WTC11 (cell line): Measurements from ENCODE around the gene SYT5. TPM values are rescaled to one million over a fixed set of nuclear protein-coding genes. Genes with fewer than 3 reads are reported as not detected.
A peak's percentile ranks its signal among the peaks of the same experiment; 100 is the strongest.

Experiments
- ATAC-seq: fragments of 200-7000 bp; cut with Tn5 transposase; 2 replicates; pipeline ENCODE4 v1.10.0; 2021; ENCODE audit warnings: mild to moderate bottlenecking, moderate library complexity
- CTCF ChIA-PET: fragments of 300-600 bp; sonication (Branson Sonifier 250); formaldehyde crosslinking; loops from one replicate; lab custom pipeline; 2021; ENCODE audit warnings: antibody characterized with exemption; lab: Charles Lee
- POLR2A ChIA-PET: fragments of 350-600 bp; sonication (Branson Sonifier 250); formaldehyde crosslinking; loops from one replicate; lab custom pipeline; 2021; ENCODE audit warnings: antibody characterized with exemption; lab: Charles Lee
- DNase-seq: peaks from one replicate; pipeline ENCODE4 v3.0.0; 2021; ENCODE audit warnings: low spot score
- H3K27ac Mint-ChIP-seq: 2 replicates; pipeline ENCODE4 v1.8.0; 2021; ENCODE audit warnings: mixed read lengths
- H3K27me3 Mint-ChIP-seq: 2 replicates; pipeline ENCODE4 v1.8.0; 2021; ENCODE audit warnings: low read depth, mild to moderate bottlenecking, moderate library complexity, mixed read lengths
- H3K36me3 Mint-ChIP-seq: 2 replicates; pipeline ENCODE4 v1.8.0; 2021; ENCODE audit warnings: mixed read lengths
- H3K4me1 Mint-ChIP-seq: 2 replicates; pipeline ENCODE4 v1.8.0; 2022; ENCODE audit warnings: mixed read lengths
- H3K4me3 Mint-ChIP-seq: 2 replicates; pipeline ENCODE4 v1.8.0; 2021; ENCODE audit warnings: mild to moderate bottlenecking, moderate library complexity, mixed read lengths
- H3K9me3 Mint-ChIP-seq: 2 replicates; pipeline ENCODE4 v1.8.0; 2021; ENCODE audit warnings: mixed read lengths
- ELF4 ChIP-seq: sonication (generic); formaldehyde crosslinking; IDR thresholded peaks from 2 replicates; pipeline ENCODE4 v1.8.1; 2022; ENCODE audit warnings: low read depth, mild to moderate bottlenecking, moderate library complexity, missing genetic modification reagents
- FOXJ3 ChIP-seq: sonication (generic); formaldehyde crosslinking; IDR thresholded peaks from 2 replicates; pipeline ENCODE4 v1.9.0; 2021; ENCODE audit warnings: missing genetic modification reagents, mild to moderate bottlenecking, borderline replicate concordance
- GRHL2 ChIP-seq: fragments of 250-450 bp; sonication (Bioruptor Pico); IDR thresholded peaks from 2 replicates; pipeline ENCODE4 v1.8.0; 2022; ENCODE audit warnings: mild to moderate bottlenecking, moderate library complexity; ENCODE audit not compliant: insufficient replicate concordance, severe bottlenecking
- GTF2I ChIP-seq: fragments of 250-450 bp; sonication (Bioruptor Pico); conservative IDR thresholded peaks from 2 replicates; pipeline ENCODE4 v1.4.0; 2021; ENCODE audit warnings: mild to moderate bottlenecking
- IRF2 ChIP-seq: sonication (generic); formaldehyde crosslinking; IDR thresholded peaks from 2 replicates; pipeline ENCODE4 v1.8.0; 2022; ENCODE audit warnings: low read depth, missing genetic modification reagents, borderline replicate concordance
- NFE2L1 ChIP-seq: sonication (generic); formaldehyde crosslinking; IDR thresholded peaks from 2 replicates; pipeline ENCODE4 v1.8.1; 2023; ENCODE audit warnings: missing genetic modification reagents
- SOX15 ChIP-seq: fragments of 250-450 bp; sonication (Bioruptor Pico); IDR thresholded peaks from 2 replicates; pipeline ENCODE4 v1.9.0; 2021; ENCODE audit warnings: mild to moderate bottlenecking
- TCF7 ChIP-seq: sonication (generic); formaldehyde crosslinking; IDR thresholded peaks from 2 replicates; pipeline ENCODE4 v1.8.0; 2022; ENCODE audit warnings: mild to moderate bottlenecking, low read depth, missing genetic modification reagents, moderate library complexity
- TP53 ChIP-seq: sonication (generic); formaldehyde crosslinking; IDR thresholded peaks from 2 replicates; pipeline ENCODE4 v1.8.1; 2023; ENCODE audit warnings: mild to moderate bottlenecking, missing genetic modification reagents
- ZNF138 ChIP-seq: sonication (generic); formaldehyde crosslinking; conservative IDR thresholded peaks from 2 replicates; pipeline ENCODE4 v1.8.1; 2022; ENCODE audit warnings: mild to moderate bottlenecking, moderate library complexity, missing genetic modification reagents
- ZNF317 ChIP-seq: sonication (generic); formaldehyde crosslinking; IDR thresholded peaks from 2 replicates; pipeline ENCODE4 v1.8.1; 2023; ENCODE audit warnings: low read depth, mild to moderate bottlenecking, moderate library complexity, missing genetic modification reagents, borderline replicate concordance
- total RNA-seq: library from RNA; stranded (reverse); gene quantifications from 3 replicates; pipeline ENCODE4 v1.2.3, GENCODE V29; 2021
- TF ChIP-seq, protein P1 (sequence below): sonication (generic); formaldehyde crosslinking; IDR thresholded peaks from 2 replicates; pipeline ENCODE4 v1.8.0; 2022; ENCODE audit warnings: mild to moderate bottlenecking, missing genetic modification reagents
- TF ChIP-seq, protein P2 (sequence below): sonication (generic); formaldehyde crosslinking; IDR thresholded peaks from 2 replicates; pipeline ENCODE4 v1.8.1; 2023; ENCODE audit warnings: mild to moderate bottlenecking, missing genetic modification reagents
- TF ChIP-seq, protein P3 (sequence below): sonication (generic); formaldehyde crosslinking; IDR thresholded peaks from 2 replicates; pipeline ENCODE4 v1.8.1; 2022; ENCODE audit warnings: mild to moderate bottlenecking, missing genetic modification reagents, moderate library complexity, borderline replicate concordance
- TF ChIP-seq, protein P4 (sequence below): sonication (generic); formaldehyde crosslinking; IDR thresholded peaks from 2 replicates; pipeline ENCODE4 v1.8.0; 2022; ENCODE audit warnings: mild to moderate bottlenecking, missing genetic modification reagents
- TF ChIP-seq, protein P5 (sequence below): fragments of 250-450 bp; sonication (Bioruptor Pico); IDR thresholded peaks from 2 replicates; pipeline ENCODE4 v1.9.0; 2021; ENCODE audit warnings: mild to moderate bottlenecking

SYT5 gene
- total RNA-seq, 1 experiment from 2014 or later: 0.77 TPM

DNA sequence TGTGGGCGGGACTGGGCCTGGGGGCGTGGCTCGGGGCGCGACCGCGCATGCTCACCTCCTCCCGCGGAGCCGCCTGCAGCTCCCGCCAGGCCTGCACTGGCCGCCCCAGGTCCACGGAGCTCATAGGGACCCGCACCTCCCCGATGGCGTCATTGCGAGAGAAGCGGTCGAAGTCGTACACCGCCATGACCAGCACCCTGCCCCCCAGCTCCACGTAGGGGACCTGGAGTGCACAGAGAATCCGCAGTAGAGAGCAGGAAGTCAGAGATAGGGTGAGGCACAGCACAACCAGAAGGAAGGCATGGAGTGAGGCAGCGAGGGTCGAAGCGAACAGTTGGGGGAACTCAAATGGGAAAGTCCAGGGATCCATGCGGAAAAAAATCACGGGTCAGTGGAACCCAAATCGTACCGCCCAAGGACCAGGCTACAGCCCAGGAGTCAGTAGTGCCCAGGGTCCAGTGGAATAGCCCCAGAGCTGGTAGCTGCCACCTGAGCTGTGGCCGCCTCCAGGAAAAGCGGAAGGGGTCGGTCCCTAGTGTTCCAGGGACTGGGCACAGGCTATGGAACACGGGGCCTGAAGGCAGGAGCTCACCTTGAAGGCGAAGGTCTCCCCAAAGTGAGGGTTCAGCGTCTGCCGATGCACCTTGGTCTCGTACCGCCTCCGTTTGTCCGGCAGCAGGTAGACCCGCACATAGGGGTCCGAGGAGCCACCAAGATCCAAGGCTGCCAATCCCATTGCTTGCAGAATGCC, 4.8 kb downstream of the SYT5 start:
- POLR2A ChIA-PET: interaction anchor here (0.8 kb wide), 1 partner anchor 19 kb away, joined by 3 read pairs; no protein-coding TSS in a partner anchor
- H3K27ac Mint-ChIP-seq: no peak overlapping the region
- peaks cover 28% of the 10 kb centered on the region for H3K4me1 Mint-ChIP-seq
- DNase-seq: peak; percentile 63
- H3K9me3 Mint-ChIP-seq: no peaks in the 10 kb centered on the region
- peak overlapping the region; percentile 24; the same call in 1 of the 2 replicates for H3K4me3 Mint-ChIP-seq
- TF ChIP-seq ELF4 (CRISPR knock-in tag) (no peak), ZNF138 (CRISPR knock-in tag) (no peak), GTF2I (CRISPR knock-in tag) (no peak), GRHL2 (CRISPR knock-in tag) (no peak), TP53 (CRISPR knock-in tag) (no peak), SOX15 (no peak), FOXJ3 (CRISPR knock-in tag) (no peak), NFE2L1 (CRISPR knock-in tag) (no peak), IRF2 (CRISPR knock-in tag) (no peak)
- TF ChIP-seq, protein P1, sequence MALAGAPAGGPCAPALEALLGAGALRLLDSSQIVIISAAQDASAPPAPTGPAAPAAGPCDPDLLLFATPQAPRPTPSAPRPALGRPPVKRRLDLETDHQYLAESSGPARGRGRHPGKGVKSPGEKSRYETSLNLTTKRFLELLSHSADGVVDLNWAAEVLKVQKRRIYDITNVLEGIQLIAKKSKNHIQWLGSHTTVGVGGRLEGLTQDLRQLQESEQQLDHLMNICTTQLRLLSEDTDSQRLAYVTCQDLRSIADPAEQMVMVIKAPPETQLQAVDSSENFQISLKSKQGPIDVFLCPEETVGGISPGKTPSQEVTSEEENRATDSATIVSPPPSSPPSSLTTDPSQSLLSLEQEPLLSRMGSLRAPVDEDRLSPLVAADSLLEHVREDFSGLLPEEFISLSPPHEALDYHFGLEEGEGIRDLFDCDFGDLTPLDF: no peak
- TF ChIP-seq, protein P2, sequence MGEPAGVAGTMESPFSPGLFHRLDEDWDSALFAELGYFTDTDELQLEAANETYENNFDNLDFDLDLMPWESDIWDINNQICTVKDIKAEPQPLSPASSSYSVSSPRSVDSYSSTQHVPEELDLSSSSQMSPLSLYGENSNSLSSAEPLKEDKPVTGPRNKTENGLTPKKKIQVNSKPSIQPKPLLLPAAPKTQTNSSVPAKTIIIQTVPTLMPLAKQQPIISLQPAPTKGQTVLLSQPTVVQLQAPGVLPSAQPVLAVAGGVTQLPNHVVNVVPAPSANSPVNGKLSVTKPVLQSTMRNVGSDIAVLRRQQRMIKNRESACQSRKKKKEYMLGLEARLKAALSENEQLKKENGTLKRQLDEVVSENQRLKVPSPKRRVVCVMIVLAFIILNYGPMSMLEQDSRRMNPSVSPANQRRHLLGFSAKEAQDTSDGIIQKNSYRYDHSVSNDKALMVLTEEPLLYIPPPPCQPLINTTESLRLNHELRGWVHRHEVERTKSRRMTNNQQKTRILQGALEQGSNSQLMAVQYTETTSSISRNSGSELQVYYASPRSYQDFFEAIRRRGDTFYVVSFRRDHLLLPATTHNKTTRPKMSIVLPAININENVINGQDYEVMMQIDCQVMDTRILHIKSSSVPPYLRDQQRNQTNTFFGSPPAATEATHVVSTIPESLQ (CRISPR knock-in tag): no peak
- CTCF ChIA-PET: interaction anchor here (0.8 to 3.6 kb wide), 8 partner anchors 9 to 243 kb away, joined by 4 to 23 read pairs (median 10); partner anchors contain the start of gene DNAAF3
- no peaks in the 10 kb centered on the region for H3K36me3 Mint-ChIP-seq
- no peak for ATAC-seq
- H3K27me3 Mint-ChIP-seq: peaks cover 94% of the 10 kb centered on the region

DNA sequence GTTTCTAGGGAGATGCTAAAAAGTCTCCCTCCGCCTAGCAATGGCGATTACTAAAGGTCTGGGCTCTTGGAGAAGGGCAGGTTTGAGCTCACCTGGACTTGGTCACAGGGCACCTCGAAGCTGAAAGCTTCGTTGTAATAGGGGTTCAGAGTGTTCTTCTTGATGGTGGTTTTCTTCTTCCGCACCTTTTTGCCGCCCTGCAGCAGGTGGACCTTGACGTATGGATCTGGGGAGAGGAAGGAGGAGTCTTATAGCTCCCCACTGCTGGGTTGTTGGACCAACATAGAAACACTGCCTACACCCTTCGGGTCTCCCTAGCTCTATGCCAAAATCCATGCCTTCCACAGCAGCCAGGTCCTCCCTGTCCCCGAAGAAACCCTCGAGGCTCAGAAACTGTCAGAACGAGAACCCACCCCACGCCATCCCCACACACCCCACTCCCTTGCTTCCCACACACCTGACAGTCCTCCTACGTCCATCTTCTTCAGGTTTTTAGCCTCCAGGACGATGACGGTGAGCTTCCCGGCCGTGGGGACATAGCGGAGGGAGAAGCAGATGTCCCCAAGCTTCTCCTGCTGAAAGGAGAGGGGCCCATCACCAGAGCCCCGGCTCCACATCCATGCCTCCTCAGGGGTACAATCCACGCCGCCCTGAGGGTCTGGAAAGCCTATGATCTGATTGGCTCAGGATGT, 5.5 kb downstream of the SYT5 start:
- DNase-seq (no peak), ATAC-seq (no peak)
- Mint-ChIP-seq H3K4me3 (peak overlapping the region; percentile 80), H3K36me3 (no peaks in the 10 kb centered on the region), H3K27ac (no peak overlapping the region), H3K4me1 (peaks cover 25% of the 10 kb centered on the region), H3K9me3 (no peaks in the 10 kb centered on the region), H3K27me3 (peaks cover 94% of the 10 kb centered on the region)
- TF ChIP-seq, protein P3, sequence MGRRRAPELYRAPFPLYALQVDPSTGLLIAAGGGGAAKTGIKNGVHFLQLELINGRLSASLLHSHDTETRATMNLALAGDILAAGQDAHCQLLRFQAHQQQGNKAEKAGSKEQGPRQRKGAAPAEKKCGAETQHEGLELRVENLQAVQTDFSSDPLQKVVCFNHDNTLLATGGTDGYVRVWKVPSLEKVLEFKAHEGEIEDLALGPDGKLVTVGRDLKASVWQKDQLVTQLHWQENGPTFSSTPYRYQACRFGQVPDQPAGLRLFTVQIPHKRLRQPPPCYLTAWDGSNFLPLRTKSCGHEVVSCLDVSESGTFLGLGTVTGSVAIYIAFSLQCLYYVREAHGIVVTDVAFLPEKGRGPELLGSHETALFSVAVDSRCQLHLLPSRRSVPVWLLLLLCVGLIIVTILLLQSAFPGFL (CRISPR knock-in tag): no peak
- TF ChIP-seq ZNF317 (CRISPR knock-in tag): no peak
- TF ChIP-seq TCF7 (CRISPR knock-in tag): no peak
- no peak for TF ChIP-seq ZNF138 (CRISPR knock-in tag)
- TF ChIP-seq, protein P4, sequence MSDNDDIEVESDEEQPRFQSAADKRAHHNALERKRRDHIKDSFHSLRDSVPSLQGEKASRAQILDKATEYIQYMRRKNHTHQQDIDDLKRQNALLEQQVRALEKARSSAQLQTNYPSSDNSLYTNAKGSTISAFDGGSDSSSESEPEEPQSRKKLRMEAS: no peak
- TF ChIP-seq, protein P5, sequence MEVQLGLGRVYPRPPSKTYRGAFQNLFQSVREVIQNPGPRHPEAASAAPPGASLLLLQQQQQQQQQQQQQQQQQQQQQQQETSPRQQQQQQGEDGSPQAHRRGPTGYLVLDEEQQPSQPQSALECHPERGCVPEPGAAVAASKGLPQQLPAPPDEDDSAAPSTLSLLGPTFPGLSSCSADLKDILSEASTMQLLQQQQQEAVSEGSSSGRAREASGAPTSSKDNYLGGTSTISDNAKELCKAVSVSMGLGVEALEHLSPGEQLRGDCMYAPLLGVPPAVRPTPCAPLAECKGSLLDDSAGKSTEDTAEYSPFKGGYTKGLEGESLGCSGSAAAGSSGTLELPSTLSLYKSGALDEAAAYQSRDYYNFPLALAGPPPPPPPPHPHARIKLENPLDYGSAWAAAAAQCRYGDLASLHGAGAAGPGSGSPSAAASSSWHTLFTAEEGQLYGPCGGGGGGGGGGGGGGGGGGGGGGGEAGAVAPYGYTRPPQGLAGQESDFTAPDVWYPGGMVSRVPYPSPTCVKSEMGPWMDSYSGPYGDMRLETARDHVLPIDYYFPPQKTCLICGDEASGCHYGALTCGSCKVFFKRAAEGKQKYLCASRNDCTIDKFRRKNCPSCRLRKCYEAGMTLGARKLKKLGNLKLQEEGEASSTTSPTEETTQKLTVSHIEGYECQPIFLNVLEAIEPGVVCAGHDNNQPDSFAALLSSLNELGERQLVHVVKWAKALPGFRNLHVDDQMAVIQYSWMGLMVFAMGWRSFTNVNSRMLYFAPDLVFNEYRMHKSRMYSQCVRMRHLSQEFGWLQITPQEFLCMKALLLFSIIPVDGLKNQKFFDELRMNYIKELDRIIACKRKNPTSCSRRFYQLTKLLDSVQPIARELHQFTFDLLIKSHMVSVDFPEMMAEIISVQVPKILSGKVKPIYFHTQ: no peak
- ChIA-PET POLR2A (interaction anchor here (0.9 to 1.4 kb wide), 2 partner anchors 84 to 233 kb away, joined by 3 to 7 read pairs; partner anchors contain the start of genes PPP6R1 and UBE2S), CTCF (interaction anchor here (1.2 to 3.6 kb wide), 6 partner anchors 9 to 106 kb away, joined by 3 to 23 read pairs (median 12); partner anchors contain the start of gene DNAAF3)
